Colon (tissue), 2 donors: ENCODE data around the gene ZNF844.
"Not testable (repeated sequence)": the region's sequence is repeated elsewhere in the genome, so short reads cannot be mapped to it uniquely, and the experiment has no call there.

ENCODE experiments used
- FAIRE-seq: peaks from 2 replicates; lab custom pipeline; 2012; peaks lifted over from hg19 to GRCh38; lab: Jason Lieb, UNC
- donor health status: control.
- donor health status: control.

The ZNF844 gene

DNA sequence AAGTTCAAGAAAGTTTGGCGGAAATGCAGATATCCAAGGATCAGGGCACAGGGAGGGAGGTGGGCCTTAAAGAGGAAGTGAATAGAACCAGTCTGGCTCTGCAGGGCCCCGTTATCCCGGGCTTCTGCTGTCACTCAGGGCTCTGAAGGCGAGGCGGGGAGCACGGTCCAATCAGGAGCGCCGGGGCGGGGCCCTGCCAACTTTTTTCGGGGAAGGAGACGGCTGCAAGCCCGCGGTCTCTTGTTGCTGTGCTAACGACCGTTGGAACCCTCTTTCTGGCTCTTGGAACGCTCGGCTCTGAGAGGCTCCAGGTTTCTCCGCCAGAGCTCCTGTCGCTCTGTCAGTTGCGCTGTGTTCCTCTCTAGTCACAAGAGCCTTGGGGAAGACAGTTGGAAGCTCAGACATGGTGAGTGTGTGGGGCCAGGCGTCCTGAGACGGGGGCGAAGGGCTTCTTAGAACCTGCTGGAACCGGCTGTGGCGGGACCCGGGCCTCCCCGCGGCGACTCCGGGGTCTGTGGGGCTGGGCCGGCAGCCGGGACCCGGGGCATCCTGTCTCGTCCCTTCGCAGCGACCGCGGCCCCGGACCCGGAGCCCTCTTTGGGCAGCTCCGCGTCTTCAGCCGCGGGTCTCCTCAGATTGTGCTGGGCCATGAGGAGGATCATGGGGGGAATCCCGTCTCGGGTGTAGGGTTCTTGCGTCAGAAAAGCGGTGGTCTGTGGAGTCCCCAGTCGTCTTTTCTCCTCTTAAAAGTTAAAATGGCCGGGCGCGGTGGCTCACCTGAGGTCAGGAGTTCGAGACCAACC, 27.7 kb downstream of the ZNF844 start:
- no peak for FAIRE-seq

DNA sequence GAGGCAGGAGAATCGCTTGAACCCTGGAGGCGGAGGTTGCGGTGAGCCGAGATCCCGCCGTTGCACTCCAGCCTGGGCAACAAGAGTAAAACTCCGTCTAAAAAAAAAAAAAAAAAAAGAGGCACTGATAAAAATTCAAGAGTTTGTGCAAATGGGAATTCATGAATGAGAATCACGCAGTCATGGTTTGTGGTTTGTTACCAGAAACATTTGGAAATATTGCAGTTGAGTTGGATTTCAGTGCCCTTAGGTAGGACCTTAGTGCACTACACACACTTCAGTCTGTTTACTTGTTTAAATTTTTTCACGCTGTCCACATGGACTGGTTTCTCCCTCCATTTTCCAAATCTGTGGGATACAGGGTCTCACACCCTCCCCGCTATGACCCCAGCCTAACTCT, 28.4 kb downstream of the ZNF844 start:
- FAIRE-seq, result no peak

DNA sequence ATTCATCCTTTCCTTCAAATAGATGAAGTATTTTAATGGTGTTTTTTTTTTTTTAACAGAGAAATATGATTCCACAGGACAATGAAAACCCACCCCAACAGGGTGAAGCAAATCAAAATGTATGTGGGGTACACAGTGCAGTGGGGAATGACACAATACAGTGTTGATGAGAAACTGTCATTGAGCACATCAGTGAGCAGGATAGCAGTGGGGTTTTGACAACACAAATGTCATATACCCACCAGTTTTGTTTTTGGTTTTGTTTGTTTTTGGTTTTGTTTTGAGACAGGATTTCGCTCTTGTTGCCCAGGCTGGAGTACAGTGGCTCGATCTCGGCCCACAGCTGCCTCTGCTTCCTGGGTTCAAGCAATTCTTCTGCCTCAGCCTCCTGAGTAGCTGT, 29.2 kb downstream of the ZNF844 start:
- FAIRE-seq, result no peak

DNA sequence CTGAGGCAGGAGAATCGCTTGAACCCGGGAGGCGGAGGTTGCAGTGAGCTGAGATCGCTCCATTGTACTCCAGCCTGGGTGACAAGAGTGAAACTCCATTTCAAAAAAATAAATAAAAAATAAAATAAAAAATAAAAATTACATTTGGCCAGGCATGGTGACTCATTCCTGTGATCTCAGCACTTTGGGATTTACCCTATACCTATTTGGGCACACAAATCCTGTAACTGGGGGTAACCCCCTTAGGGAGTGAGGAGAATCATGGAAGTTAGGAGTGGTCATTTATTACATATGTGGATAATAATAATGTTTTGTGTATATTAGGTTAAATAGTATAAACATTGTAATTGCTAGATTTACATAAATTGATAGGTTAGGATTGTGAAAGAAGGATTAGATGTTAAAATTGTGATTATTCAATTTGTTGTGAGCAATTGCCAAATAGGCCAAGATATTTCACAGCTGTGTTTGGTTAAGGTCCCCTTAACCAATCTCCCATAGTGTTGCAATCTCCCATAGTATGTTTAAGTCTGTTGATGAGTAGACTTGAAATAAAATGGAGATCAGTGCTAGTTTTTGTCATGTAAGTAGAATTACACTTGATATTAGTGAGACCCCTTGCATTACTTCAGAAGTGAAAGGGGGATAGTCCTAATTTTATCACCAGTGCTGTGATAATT, 30.7 kb downstream of the ZNF844 start:
- no peak for FAIRE-seq

DNA sequence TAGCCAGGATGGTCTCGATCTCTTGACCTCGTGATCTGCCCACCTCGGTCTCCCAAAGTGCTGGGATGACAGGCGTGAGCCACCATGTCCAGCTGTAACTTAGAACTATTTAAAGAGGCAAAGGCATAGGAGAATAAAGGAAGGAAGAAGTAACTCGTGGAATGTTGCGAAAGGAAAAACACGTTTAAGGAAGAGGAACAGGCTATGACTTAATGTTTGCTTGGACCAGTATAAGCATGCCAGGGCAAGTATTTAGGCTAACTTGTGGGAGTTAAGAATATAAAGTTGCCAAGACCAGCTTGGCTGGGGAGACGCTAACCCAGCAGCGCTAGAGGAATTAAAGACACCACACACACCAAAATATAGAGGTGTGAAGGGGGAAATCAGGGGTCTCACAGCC, 33.5 kb downstream of the ZNF844 start:
- no peak for FAIRE-seq

DNA sequence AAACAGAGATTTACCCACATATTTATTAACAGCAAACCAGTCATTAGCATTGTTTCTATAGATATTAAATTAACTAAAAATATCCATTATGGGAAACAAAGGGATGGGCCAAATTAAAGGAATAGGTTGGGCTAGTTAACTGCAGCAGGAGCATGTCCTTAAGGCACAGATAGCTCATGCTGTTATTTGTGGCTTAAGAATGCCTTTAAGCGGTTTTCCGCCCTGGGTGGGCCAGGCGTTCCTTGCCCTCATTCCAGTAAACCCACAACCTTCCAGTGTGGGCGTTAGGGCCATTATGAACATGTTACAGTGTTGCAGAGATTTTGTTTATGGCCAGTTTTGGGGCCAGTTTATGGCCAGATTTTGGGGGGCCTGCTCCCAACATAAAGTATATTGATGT, 39.4 kb downstream of the ZNF844 start:
- FAIRE-seq, result not testable (repeated sequence)

DNA sequence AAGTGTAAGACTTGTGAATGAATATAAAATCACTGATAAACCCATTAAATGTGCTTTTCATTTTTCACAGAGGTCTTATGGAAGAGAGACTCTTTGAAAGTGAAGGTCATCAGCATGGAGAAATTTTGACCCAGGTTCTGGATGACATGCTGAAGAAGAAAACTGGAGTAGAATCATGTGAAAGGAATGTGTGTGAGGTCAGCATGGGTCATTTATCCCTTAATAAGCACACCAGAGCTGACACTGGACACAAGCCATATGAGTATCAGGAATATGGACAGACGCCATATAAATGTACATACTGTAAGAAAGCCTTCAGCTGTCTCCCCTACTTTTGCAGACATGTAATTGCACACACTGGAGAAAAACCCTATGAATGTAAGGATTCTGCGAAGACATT, 46.6 kb downstream of the ZNF844 start:
- no peak for FAIRE-seq

DNA sequence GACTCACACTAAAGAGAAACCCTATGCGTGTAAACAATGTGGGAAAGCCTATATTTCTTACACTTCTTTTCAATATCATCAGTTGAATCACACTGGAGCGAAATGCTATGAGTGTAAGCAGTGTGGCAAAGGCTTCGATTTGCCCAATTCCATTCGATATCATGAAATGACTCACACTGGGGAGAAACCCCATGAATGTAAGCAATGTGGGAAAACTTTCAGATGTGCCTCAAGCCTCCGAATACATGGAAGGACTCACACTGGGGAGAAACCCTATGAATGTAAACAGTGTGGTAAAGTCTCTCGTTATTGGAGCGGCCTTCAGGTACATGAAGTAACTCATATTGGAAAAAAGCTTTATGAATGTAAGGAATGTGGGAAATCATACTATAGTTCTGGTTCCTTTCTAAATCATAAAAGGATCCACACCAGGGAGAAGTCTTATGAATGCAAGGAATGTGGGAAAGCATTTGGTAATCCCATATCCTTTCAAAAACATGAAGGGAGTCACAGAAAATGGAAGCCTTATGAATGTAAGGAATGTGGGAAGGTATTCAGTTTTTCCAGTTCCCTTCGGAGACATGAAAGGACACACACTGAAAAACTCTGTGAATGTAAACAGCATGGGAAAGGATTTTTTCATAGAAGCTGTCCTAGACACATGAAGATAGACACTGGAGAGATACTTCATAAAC, 47.6 kb downstream of the ZNF844 start:
- FAIRE-seq, result no peak

DNA sequence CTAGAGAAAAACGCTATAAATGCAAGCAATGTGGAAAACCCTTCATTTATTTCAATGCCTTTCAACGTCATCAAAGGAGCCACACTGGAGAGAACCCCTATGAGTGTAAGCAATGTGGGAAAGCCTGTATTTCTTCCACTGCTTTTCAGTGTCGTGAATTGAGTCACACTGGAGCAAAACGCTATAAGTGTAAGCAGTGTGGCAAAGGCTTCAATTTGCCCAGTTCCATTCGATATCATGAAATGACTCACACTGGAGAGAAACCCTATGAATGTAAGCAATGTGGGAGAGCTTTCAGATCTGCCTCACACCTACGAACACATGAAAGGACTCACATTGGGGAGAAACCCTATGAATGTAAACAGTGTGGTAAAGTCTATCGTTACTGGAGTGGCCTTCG, 48.2 kb downstream of the ZNF844 start:
- no peak for FAIRE-seq

DNA sequence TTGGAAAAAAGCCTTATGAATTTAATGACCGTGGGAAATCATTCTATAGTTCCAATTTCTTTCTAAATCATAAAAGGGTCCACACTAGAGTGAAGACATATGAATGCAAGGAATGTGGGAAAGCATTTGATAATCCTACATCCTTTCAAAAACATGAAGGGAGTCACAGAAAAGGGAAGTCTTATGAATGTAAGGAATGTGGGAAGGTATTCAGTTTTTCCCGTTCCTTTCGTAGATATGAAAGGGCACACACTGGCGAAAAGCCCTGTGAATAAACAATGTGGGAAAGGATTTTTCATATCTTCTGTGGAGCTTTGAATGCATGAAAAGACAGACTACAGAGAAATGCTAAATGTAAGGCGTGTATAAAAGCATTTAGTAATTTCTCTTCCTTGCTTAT, 48.6 kb downstream of the ZNF844 start:
- FAIRE-seq, result no peak

DNA sequence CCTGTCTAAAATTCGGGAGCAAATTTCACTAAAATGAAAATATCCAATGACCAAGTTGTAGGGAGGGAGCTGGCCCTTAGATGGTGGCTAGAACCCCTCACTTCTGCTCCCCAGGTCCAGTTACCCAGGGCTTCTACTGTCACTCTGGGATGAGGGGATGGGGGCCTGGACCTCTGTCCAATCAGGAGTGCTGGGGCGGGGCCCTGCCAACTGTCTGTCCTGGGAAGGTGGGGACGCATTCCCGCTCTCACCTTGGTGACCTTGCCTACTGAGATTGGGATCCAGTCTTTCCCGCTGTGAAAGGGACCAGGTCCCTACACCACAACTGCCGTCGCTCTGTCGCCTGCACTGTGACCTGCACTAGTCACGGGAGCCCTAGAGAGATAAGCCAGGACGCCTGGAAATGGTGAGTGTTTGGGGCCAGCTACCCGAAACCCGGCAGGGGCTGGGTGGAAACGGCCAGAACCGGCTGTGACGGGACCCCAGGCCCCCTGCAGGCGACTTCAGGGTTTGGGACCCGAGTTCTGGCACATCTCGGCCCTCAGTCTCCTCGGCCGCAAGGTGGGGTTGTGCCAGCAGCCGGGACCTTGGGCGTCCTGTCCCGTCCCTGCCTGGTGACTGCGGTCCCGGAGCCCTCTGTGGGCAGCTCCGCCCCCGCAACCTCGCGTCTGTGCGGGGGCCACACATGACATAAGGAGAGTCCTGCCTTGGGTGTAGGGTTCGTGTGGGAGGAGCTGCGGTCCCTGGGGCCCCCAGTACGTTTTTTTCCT, 52.9 kb downstream of the ZNF844 start:
- FAIRE-seq, result no peak

DNA sequence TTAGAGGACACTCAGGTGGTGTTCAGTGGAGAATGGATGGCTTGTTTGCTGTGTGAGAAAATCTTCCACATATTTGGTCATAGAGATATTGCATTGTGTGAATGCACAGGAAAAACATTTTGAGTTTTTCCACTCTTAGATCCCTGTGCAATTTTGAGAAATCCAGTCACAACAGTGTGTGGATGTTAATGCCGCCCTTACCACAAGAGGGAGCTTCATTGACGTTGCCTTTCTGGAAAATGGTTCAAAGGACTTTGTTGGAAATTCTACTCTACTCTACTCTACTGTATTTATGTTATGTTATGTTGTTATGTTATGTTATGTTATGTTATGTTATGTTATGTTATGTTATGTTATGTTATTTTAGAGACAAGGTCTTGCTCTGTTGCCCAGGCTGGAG, 62.2 kb downstream of the ZNF844 start:
- FAIRE-seq, result no peak
